CD4-positive, alpha-beta T cell treated with Interleukin-17A for 1 hour (primary cell): Measurements from ENCODE around the gene NOC4L.
"Not testable (repeated sequence)": the region's sequence is repeated elsewhere in the genome, so short reads cannot be mapped to it uniquely, and the experiment has no call there.

Source experiments
- DNase-seq: peaks from one replicate; pipeline ENCODE4 v3.0.0-alpha.2; 2020

The NOC4L gene

DNA sequence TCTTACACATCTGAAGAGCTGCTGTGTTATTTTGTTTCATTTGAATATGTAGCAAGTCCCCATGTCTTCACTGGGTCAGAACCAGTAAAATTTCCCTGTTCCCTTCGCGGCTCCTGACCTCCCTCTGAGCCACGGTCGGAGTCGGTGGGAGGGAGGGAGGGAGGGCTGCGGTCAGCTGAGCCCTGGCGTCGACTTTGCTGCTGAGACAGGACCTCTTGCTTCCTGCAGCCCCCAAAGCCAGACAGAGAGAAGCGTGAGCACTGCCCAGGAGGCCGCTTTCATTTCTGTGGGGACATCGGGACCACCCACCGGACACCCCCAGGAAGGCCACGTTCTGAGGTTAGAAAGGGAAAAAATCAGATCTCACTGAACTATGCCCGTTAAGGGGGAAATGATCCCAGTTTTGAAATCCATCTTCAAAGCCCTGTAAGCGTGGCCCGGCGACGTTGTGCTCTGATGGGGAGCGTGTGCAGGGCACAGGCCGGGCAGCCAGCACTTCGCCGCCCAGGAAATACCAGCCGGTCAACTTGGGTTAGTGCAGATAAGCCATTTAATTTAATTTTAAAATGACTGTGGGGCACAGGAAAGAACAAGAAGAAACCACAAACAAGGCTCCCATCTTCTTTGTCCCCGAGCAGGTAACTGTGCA, 42.1 kb downstream of the NOC4L start:
- no peak for DNase-seq

DNA sequence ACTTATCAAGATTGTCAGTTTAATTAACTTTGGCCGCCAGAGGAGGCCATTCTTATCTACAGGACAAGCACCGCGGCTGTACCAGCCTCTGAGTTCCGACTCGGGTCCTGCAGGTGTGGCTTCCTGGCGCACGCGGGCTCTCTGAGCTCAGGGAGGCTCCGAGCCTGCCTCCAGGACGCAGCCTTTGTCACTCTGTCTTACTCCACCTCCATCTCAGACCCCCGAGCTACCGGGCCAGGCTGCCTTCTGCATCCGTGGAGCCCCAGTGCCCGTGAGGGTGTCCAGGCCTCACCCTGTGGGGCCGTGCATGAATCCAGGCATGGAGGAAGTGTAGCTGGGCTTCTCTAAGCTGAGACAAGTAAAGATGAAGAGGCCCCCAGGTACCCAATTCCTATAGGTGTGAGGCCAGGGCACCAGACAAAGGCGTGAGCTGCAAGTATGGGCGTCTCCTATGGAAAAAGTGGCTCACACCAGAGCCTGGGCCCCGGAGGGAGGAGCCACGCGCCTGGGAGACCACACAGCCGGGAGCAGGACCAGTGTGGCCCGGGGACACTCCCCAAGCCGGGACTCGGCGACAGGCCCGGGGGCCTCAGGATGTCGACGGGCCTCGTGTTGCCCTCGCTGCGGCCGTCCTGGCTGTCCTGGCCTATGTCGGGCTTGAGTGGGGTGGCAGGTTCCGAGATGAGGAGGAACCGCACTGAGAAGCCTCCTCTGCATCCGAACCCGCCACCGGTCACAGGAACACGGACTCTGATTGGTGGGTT, 42.8 kb downstream of the NOC4L start:
- DNase-seq: no peak

DNA sequence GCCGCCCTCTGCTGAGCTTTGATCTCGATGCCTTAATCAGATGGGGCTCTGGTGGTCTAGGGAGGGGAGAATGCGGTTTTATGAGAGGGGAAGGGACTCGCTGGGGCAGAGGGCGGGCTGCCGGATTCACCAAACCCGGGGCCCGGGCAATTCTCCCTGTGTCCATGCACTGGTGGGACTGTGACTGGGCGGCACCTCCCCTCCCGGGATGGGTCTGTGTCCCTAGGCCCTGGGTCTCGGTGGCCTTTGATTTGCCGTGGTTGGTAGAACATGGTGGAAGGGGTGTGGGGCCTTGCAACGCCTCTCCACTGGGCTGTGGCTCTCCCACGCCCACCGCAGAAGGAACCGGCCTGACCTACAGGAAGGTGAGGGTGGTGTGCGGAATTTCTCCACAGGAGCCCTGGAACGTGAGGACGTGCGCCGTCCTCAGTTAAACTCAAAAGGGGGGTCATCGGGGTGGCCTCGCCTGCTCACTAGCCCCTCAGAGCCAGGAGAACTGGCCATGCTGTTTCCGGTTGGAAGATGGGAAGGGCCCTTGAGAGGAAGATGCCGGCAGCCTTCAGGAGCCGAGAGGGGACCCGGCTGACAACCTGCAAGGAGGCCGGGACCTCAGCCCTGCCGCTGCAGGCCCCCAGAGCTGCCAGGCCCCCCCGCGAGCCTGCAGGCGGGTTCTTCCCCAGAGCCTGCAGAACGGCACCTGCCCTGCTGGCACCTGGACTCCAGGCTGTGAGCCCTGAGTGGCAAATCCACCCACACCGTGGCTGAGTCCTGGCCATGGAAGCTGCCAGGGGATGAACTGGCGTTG, 43.6 kb downstream of the NOC4L start:
- DNase-seq: no peak

DNA sequence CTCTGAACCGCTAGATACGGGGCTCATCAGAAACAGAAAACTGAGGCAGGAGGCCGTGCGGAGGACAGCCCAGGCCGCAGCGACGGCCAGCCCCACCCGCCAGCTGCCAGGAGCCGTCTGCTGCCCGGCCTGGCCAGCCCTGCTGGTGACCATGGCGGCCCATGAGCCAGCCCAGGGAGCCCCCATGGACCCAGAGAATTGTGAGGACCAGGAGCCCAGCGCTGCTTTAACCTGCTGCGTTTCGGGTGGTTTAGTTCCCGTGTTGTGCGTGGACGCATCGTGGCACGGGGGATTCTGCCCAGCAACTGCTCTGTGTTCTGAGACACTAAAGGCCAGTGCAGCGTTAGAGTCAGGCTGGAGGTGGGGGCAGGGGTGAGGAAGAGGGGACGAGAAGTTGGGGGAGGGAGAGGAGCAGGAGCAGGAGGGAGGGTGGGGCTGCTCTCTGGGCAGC, 44.2 kb downstream of the NOC4L start:
- no peak for DNase-seq

DNA sequence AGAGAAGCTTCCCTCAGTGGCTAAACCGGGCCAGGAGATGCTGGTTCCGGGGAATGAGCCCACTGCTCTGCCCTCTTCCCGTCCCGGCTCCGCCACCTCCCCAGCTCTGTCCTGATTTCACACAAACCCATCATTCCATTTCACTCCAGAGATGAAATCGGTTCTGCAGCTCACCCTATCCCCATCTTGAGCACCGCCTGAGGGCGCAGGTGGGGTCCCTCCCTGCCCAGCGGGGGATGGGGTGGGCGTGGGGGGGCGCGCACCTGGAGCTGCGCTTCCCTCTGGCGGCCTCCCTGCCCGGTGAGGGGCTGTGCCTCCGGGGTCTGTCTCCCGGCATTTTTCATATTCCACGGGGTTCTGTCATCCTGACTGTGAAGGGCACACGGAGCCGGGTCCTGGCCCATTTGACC, 44.7 kb downstream of the NOC4L start:
- no peak for DNase-seq

DNA sequence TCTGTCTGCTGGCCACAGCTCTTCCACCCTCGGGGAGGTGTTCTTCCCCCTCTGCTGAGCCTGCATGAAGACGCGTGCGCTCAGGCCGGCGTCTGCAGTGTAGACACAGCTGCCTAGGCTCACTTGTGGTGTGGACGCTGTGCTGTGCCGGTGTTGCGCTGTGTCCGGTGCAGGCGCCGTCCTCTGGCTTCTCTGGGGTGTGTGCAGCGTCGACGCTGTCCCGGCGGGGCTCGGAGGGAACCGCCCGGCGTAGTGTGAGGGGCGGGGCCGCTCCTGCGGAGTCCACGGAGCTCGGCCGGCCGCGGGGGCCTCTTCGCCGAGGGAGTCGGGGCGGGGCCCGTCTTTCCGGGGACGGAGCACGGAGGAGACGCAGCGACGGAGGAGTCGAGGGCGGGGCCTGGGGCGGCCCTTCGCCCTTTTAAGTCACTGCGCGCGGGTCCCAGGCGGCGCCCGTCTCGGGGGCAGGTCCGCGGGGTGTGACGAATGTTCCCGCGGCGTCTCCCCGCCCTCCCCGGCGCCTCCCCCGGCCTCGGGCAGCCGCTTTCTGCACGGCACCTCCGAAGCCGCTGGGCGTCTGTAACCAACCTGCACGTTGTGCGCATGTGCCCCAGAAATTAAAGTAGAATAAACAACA, 45.2 kb downstream of the NOC4L start:
- DNase-seq: peak; percentile 96

DNA sequence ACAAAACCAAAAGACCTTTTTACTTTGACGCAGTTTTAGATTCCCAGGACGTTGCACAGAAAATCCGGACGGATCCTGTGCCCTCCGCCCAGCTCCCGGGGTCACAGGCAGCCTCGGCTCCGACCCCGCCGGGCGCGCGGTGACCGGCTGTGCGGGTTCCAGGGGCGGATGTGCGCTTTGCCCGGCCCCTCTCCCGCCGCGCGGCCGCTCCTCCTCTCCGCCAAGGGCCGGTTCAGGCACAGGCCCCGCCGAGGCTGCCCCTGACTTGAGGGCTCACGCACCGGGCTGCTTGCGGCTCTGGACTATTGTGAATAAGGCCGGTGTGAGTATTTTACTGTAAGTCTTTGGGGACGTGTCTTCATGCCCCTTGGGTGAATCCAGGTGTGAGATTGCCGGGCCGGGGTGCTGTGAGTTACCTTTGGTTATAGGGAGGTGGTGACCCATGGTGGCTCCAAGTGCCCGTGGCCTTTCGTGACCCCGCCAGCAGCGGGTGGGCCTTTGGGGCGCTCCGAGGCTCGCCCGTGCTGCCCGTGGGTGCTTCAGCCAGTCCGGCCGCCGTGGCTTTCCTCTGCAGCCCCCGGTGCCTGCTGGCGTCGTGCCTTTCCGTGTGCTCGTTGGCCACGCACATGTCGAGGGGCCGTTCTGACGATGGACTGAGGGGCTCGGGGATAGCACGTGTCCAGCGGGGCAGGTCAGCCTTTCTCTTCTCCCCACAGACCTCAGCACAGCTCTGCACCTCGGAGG, 45.9 kb downstream of the NOC4L start:
- DNase-seq: no peak

DNA sequence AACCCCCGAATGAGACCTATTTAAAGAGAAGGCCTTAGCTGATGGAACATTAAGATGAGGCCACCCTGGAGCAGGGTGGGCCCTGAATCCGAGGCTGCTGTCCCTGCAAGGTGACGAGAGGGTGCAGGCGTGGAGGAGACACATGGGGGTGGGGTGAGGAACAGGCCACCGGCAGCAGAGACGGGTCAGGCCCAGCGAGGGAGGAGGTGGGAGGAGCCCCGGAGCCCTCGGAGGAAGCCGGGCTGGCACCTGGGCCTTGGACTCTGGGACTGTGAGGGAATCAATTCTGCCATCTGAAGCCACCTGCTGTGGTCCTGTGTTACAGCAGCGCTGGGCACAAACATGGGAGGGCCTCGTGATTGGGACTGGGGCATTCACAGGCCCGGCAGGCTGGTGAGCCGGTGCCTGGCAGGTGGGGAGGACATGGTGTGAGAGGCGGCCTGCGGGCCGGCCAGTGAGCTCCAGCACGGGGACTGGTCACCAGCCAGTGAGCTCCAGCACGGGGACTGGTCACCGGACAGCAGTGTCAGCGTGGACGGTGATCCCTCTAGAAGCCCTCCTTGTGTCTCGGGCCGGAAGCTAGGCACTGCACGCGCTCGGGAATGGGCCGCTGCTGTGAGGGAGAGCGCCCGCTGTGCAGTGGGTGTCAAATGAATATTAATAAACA, 46.7 kb downstream of the NOC4L start:
- no peak for DNase-seq

DNA sequence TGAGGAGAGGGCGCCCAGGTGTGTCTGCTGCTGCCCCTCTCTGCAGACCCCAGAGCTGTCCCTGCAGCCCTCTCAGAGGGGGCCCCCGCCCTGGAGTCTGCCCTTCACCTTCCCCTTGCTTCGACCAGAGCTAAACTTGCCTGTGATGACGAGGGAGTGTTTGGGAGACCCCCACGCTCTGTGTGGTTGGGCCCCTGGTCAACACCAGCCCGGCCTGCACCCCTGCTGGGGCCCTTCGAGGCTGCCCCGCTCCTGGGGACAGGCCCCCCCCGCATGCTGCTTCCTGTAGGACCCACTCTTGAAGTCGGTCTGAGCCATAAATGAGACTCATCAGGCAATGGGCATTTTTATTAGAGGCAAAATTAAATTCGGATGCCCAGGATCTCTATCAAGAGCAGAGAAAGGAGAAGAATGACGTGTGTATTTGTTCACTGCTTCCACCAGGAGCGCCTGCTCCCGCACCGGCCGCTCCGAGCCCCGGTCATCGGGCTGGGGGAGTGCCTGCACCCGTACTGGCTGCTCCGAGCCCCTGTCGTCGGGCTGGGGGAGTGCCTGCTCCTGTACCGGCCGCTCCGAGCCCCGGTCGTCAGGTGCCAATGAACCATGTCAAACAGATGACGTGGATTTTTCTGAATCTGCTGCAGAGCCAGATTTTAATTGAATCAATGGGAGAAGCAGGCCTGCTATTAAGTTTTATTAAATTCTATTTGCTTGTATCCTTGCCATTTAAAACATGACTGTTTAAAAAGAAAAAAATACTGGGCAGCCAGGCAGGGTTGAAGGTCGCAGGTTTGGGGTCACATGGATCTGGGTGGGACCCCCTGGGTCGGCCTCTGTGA, 47.7 kb downstream of the NOC4L start:
- DNase-seq: no peak

DNA sequence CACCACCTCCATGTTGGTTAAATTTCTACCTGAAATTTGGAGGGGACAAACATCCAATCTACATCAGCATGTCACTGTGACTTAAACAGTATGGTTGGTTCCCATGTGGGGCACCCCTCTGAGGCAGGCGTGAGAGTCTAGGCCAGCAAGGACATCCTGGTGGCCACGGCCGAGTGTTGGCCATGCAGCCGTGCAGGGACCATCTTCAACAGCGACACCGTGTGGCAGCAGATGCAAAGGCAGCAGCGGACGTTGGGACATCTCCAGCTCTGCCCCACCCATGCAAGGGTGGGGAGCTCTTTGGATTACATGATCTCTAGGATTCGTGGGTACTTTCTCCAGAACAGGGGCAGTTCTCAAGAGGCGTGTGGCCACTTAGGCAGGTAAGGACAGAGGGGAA, 49.8 kb downstream of the NOC4L start:
- no peak for DNase-seq

DNA sequence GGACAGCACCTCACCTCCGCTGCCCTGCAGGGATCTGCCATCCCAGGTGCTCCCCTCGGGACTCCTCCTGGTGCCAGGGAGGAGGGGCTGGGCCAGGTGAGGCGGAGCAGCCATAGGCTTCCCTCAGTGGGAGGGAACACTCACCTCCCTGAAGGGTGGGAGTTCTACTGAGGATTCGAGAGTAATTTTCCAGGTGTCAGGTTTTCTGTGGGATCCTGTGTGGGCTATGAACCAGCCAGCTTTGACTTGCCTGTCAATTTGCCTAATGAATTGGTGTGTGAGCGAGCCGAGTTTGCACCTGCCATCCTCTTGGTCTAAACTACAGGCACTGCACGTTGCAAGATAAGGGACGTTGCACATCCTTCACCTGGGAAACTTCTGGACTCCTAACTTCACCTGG, 50.3 kb downstream of the NOC4L start:
- DNase-seq: no peak

DNA sequence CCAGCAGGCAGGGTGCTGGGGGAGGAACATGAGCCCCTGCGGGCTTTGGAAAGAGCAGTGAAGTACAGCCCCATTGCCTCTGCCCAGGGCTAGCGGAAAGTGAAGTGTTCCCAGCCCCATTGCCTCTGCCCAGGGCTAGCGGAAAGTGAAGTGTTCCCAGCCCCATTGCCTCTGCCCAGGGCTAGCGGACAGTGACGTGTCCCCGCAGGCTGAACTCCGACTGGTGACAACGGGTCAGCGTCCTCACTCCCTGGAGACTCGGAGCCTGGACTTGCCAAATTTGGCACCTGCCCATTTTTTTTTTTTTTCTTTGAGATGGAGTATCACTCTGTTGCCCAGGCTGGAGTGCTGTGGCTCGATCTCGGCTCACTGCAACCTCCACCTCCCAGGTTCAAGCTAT, 51.0 kb downstream of the NOC4L start:
- not testable (repeated sequence) for DNase-seq

DNA sequence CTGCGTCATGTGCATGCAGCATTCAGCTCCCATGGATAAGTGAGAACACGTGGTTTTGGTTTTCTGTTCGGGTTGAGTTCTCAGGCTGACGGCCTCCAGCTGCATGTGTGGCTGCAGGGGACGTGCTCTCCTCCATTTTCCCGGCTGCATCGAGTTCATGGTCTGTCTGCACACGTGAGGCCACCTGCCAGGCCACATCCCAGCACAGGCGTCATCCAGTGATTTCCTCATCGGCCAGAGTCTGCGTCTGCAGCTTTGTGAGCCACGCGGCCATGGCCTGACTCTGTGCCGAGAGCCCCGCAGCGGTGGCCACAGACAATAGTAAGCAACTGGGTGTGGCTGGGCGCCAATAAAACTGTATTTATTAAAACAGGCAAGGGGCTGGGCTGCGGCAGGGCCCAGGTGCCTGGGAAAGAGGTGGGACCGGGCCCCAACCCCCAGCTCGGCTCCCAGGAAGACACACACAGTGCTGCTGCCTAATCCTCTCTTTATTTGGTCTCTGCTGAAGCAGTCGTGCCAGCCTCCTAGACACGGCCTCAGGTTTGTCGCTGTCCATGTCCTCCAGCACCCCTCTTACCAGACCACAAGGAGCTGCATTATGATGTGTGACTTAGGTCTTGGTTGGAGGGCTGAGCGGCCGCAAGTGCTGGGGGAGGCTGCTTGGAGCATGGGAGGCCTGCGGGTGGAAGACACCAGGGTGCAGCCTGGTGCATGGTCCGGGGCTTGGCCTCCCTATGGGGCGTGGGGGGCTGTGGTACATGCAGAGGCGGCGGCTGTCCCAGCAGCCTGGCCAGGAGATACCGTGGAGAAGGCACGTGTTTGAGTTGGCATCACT, 52.0 kb downstream of the NOC4L start:
- no peak for DNase-seq

DNA sequence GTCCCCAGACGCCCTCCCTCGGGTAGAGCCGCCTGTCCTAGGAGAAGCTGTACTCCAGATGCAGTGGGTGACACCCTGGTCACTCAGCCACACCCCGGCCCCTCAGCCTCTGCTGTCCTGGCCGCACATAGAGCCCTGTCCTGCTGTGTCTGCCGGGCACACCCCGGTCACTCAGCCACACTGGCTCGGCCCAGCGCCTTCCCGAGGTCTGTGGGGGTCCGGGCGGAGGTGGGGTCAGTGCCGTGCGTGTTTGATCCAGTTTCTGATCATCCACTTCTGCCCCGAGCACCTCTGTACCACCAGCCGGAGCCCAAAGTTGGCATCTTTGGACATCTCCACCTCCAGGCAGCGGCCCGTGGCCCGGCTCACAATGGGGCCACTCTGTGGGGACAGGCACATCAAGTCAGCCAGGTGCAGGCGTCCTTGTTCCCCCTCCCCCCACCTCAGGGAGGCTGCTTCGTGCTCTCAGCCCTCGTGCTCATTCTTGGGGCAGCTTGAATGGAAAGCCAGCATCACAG, 52.7 kb downstream of the NOC4L start:
- DNase-seq: no peak

DNA sequence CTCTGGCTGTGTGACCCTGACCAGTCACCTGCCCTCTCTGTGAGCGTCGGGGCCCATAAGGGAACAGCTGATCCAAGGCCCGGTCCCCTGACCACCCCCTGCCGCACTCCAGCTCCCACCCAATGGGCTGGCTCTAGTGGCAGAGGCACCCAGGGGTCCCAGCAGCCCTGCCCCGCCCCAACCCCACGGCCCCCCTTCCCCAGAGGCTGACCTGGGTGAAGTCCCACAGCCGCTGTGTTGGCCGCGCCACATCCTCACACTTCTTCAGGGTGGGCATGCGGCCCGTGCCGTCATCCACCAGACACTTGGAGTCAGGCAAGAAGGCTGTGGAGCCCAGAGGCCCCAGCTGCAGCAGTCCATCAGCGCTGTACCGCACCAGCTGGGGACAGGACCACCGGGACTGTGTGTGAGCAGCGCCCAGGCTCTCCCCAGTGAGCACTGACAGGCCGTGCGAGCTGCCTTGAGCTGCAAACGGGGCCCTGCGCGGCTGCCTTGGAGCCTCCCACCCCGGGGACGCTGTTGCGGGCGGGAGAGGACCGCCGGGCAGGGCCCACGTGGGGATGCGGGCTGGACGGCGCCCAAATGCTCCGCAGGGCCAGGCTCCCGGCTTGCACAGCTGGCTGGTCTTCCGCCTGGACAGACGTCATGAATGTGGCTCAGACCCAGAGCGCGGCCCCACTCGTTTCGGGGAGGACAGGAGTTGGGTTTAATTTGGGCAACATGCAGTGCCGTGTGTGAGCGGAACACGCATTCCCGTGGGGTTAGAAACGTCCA, 53.5 kb downstream of the NOC4L start:
- DNase-seq: no peak

DNA sequence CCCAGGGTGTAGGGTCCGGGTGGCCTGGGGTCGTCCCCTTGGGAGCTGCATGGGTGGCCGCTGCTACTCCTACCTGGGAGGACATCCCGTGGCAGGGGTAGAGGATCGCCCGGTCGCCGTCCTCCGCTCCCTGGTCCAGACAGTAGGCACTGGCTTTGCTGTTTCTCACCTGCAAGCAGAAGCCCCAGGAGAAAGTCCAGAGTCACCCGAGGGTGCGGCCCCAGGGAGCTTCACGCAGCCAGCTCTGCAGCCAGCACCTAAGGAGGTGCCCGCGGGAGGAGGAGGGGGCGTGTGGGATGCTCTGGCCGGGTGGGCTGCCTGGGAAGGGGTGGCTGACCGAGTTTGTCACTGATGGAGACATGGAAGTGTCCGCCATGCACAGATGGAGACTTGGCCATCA, 54.8 kb downstream of the NOC4L start:
- no peak for DNase-seq

DNA sequence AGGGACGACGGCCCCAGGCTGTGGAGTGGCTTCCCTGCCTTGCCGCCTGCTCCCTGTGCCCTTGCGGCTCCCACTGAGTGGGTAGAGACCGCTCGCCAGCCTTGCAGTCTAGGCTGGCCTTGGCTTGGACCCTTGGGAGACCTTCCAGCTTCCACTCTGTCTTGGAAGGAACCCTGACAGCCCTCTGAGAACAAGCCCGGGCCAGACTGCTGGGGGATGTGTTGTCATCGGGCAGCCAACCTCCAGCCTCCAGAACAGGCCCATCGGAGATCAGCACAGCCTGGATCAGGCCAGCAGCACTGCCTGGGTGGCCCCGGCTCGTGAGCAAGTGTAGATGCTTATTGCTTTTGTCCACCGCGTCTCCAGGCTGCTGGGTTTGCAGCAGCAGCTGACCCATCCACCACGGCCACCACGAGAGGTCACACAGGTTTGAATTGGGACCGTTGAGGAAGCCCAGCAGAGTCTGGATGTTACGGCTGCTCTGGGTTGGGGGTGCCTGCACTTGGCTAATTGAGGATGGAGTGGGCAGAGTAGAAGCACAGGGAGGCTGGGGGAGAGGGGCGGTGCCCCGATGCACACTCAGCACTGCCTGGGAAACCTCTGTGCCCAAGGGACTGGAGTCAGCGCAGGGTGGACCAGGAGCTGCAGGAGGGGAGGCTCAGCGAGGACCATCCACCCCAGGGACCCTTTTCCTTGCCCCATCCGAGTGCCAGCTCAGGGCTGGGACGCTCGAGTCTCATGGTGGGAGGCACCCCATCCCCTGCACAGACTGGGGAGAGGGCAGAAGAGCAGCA, 55.5 kb downstream of the NOC4L start:
- DNase-seq: no peak

DNA sequence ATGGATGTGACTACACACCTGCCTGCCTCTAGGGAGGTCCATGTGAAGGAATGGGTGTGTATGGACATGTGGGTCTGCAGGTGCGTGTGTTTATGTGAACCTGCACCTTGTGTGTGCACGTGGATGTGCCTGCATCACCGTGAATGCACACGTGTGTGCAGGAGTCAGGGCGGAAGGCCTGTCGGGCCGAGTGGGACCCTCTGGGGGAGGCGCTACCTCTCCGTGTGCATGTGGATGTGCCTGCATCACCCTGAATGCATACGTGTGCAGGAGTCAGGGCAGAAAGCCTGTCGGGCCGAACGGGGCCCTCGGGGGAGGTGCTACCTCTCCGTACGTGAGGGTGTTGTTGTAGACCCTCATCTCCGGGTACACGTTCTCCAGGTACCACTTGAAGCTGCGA, 56.5 kb downstream of the NOC4L start:
- DNase-seq: no peak
